Esophagus squamous epithelium (tissue), 4 donors: Measurements from ENCODE around the gene BMX.

Experiments
- POLR2A ChIP-seq, 4 donors: fragments of 450-650 bp; IDR thresholded peaks; one replicate each; pipeline ENCODE4 v1.6.1; 2017; ENCODE audit warnings: antibody characterized with exemption in 4 of 4, mild to moderate bottlenecking in 4 of 4, moderate library complexity in 3 of 4
- TF ChIP-seq, protein P1 (sequence below), 6 experiments: fragments of 450-650 bp in 4 of 6; fragments of 200-600 bp in 2 of 6; sonication (generic) in 2 of 6; IDR thresholded peaks; one replicate each; pipeline ENCODE4 v1.5.1; 2016 to 2019; ENCODE audit warnings: antibody characterized with exemption in 6 of 6, mild to moderate bottlenecking in 4 of 6, moderate library complexity in 4 of 6

DNA sequence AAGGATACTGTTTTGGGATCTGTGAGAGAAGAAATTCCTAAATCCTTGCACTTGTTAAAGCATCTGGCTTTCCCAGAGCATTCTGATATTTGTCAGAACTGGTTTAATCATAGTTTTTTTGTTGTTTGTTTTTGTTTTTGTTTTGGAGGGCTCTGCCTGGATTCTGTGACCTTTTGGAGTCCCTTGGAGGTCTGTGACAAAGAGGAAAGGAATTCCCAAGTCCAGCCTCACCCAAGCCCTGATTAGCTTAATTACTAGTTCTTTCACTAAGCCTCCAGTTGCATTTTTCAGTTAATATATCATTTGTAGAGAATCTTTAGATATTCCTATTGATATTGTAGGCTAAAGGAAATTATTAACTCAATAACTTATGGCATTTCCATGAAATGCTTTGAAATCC lies 99.4 kb downstream of the BMX start:
- TF ChIP-seq, protein P1, sequence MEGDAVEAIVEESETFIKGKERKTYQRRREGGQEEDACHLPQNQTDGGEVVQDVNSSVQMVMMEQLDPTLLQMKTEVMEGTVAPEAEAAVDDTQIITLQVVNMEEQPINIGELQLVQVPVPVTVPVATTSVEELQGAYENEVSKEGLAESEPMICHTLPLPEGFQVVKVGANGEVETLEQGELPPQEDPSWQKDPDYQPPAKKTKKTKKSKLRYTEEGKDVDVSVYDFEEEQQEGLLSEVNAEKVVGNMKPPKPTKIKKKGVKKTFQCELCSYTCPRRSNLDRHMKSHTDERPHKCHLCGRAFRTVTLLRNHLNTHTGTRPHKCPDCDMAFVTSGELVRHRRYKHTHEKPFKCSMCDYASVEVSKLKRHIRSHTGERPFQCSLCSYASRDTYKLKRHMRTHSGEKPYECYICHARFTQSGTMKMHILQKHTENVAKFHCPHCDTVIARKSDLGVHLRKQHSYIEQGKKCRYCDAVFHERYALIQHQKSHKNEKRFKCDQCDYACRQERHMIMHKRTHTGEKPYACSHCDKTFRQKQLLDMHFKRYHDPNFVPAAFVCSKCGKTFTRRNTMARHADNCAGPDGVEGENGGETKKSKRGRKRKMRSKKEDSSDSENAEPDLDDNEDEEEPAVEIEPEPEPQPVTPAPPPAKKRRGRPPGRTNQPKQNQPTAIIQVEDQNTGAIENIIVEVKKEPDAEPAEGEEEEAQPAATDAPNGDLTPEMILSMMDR (IDR thresholded peaks at IDR 0.05): no peak
- no peak for TF ChIP-seq POLR2A (IDR thresholded peaks at IDR 0.05)
